ENCODE results near the gene THOC2.
A peak's percentile ranks its signal among the peaks of the same experiment; 100 is the strongest.
"Not testable (repeated sequence)": the region's sequence is repeated elsewhere in the genome, so short reads cannot be mapped to it uniquely, and the experiment has no call there.

Gene THOC2

GRCh38 chrX:123732670-123733363 lies at the start of gene THOC2:
Gene THOC2 (minus strand): TSS chrX:123733052. CDS start chrX:123733022, 30 bp downstream.
- DNase-seq (ENCODE audit: low read depth, low spot score) = peak; percentile 90

GRCh38 chrX:123781786-123782185 lies 48.9 kb upstream of the THOC2 start:
- DNase-seq (ENCODE audit: low read depth, low spot score) = not testable (repeated sequence)

- no peak for DNase-seq (ENCODE audit: low read depth, low spot score)
These were observed 47.1 kb upstream of the THOC2 start for GRCh38 chrX:123779908-123780396.

GRCh38 chrX:123773258-123773988 lies 40.6 kb upstream of the THOC2 start:
- no peak for DNase-seq (ENCODE audit: low read depth, low spot score)

- DNase-seq (ENCODE audit: low read depth, low spot score) = no peak
These were observed 38.7 kb upstream of the THOC2 start for GRCh38 chrX:123771449-123772064.

GRCh38 chrX:123764967-123765871 lies 32.4 kb upstream of the THOC2 start:
- peak; percentile 90 for DNase-seq (ENCODE audit: low read depth, low spot score)

- DNase-seq (ENCODE audit: low read depth, low spot score) = not testable (repeated sequence)
These were observed 27.0 kb upstream of the THOC2 start for GRCh38 chrX:123759849-123760248.

GRCh38 chrX:123757794-123758193 lies 24.9 kb upstream of the THOC2 start:
- DNase-seq (ENCODE audit: low read depth, low spot score) = not testable (repeated sequence)

- DNase-seq (ENCODE audit: low read depth, low spot score) = peak; percentile 58
These were observed 23.5 kb upstream of the THOC2 start for GRCh38 chrX:123756320-123756719.

GRCh38 chrX:123755107-123755506 lies 22.3 kb upstream of the THOC2 start:
- DNase-seq (ENCODE audit: low read depth, low spot score) = no peak

GRCh38 chrX:123753656-123754350 lies 21.0 kb upstream of the THOC2 start:
- no peak for DNase-seq (ENCODE audit: low read depth, low spot score)

- peak; percentile 27 for DNase-seq (ENCODE audit: low read depth, low spot score)
These were observed 16.8 kb upstream of the THOC2 start for GRCh38 chrX:123749643-123750042.

GRCh38 chrX:123745511-123745910 lies 12.7 kb upstream of the THOC2 start:
- no peak for DNase-seq (ENCODE audit: low read depth, low spot score)

- DNase-seq (ENCODE audit: low read depth, low spot score) = no peak
These were observed 10.5 kb upstream of the THOC2 start for GRCh38 chrX:123743312-123743711.

GRCh38 chrX:123742440-123742839 lies 9.6 kb upstream of the THOC2 start:
- DNase-seq (ENCODE audit: low read depth, low spot score) = no peak

- DNase-seq (ENCODE audit: low read depth, low spot score) = no peak
These were observed 7.7 kb upstream of the THOC2 start for GRCh38 chrX:123740536-123740935.

- DNase-seq (ENCODE audit: low read depth, low spot score) = no peak
These were observed 7.2 kb upstream of the THOC2 start for GRCh38 chrX:123740006-123740405.

GRCh38 chrX:123739474-123739873 lies 6.6 kb upstream of the THOC2 start:
- DNase-seq (ENCODE audit: low read depth, low spot score) = no peak

GRCh38 chrX:123738378-123738940 lies 5.6 kb upstream of the THOC2 start:
- peak; percentile 41 for DNase-seq (ENCODE audit: low read depth, low spot score)

- peak; percentile 56 for DNase-seq (ENCODE audit: low read depth, low spot score)
These were observed 3.6 kb upstream of the THOC2 start for GRCh38 chrX:123736333-123736921.

Data from astrocyte of the hippocampus (primary cell).